OCI-M1 (cell line): ENCODE measurements around the gene HOXD8.

Experiments
- DNase-seq: peaks from one replicate; lab custom pipeline; 2025; lab: John Stamatoyannopoulos, UW

HOXD8 gene

DNA sequence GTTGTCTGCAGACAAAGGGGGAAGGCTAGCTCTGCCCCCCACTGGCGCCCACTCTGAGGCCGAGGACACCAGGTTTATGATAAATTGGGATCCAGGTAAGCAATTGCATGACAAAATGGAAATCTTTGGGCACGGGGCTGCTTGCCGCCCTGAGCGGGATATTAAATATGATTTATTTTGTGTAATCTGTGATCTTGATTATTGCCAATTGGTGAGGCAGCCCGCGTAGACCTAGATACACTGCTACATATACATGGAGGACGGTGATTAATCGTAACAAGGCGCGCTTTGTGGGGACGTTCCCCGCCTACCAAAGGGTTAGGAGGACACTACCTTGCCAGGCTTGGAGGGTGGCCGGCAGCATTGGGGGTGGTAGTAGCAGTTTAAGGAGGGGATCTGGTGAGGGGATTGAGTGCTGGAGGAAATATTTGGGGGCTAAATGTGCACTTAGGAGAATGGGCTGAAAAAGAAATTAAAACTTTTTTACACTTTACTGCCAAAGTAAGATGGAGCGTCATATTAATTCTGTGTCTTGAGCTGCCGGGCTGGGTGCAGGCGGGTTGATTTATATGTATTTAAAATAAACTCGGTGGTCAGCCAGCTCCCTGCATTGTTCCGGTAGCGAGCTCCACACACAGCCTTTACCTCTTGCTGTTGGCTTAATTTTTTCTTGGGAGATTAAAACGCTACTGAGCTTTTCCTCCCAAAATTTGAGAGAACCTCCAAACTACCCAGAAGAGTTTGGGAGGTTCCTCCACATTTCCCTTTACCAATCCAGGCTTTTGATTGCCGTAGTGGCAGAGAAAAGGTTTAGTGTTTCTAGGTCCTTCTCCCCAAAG is 31.7 kb downstream of the HOXD8 start:
- no peak for DNase-seq

DNA sequence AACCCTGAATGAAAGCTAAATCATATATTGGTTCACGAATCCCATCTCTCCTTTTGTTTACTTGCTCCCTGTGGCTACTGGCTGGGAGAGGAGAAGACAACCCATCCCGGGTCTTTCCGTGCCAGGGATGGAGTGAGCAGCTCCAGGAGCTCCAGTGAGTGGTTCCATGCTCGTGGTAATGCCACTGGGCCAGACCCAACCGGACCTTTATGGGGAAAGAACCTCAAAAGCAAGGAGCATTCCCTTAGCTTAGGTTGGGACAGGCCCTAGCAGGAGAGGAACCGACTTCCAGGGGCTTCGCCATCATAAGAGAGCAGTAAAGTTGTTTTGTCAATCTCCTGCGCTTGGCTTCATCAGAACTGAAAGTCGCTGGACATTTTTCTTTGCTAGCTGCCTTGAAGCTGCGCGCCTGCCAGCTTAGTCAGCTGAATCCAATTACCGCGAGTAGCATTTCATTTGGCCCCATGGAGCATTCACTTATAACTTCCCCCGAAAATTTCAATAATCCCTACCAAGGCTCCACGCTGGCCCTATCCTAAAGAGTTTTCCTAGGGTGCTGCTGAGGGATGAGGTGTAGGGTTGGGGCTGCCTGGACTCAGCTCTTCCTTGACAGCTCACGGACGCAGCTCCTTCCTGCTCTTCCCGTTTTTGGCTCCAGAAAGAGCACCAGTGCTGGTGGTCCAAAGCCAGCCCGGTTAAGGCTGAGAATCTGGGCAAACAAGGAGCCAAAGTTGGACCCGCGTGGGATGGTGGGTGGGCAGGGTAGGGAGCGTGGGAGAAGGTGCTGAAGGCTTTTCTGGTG is 32.5 kb downstream of the HOXD8 start:
- no peak for DNase-seq

DNA sequence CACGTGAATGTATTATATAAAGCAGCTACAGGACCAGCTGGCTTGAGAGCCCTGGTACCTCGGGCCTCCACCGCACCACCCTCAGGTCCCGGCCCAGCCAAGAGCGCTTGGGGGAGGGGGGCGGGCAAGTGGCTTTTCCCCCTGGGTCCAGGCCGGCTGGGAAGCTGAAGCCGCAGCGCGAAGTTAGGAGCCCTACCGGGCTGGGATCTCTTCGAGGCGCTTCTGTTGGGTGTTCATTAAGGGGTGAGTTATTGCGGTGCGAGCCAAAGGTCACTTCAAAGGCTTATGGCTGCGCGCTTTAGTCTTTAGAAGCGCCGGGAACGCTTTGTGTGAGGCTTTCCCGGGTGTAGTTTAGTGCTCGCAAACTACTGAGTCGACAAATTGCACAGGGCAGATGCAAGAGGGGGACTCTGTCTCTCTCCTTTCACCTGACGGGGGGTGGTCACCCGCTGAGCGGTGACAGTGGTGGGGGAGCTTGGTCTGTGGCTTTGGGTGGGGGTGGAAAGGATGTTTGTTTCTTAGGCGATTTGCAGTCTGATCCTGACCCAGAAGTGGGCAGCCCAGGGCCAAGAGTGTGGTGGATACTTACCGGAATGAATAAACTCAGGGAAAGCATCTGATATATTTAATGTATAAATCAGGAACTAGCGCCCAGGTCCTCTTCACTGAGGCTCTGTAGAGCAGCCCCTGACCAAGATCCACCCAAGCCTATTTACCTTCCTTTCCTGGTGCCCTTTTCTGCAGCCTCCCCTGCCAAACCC is 33.6 kb downstream of the HOXD8 start:
- no peak for DNase-seq

DNA sequence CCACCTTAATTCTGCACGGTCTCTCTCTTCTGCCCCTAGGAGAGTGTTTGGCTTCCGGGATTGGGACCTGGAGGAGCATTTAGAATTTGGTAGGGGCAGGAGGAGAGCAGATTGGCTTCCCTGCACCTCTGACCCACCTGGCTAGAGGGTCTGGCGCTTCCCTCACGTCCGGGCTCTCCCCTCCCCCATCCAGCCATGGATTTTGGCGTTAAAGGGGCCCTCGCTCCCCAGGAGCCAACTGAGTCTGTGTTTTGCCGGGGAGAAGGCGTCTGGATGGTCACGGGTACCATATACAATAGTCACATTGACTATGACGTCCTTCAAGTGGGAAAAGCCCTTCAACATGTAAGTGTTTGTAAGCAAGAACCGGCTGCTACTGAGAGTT is 34.2 kb downstream of the HOXD8 start:
- DNase-seq = no peak

DNA sequence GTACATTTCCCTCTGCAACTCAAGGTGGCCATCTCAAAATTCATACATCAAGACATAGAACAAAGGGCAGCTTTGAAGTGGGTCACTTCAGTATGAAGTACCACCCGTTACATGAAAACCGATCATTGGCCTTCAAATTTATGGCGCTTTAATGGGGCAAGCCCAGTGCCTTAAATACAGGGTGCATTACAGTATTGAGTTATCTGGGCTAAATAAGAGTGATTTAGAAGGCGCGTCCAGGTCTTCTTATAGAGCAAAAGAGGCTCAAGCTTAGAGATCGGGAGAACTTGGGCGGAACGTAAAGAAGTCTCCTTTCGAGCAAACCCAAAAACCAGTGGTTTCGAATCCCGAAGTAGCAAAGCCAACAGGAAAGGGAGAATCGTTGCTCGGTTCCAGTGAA is 34.7 kb downstream of the HOXD8 start:
- DNase-seq = no peak

DNA sequence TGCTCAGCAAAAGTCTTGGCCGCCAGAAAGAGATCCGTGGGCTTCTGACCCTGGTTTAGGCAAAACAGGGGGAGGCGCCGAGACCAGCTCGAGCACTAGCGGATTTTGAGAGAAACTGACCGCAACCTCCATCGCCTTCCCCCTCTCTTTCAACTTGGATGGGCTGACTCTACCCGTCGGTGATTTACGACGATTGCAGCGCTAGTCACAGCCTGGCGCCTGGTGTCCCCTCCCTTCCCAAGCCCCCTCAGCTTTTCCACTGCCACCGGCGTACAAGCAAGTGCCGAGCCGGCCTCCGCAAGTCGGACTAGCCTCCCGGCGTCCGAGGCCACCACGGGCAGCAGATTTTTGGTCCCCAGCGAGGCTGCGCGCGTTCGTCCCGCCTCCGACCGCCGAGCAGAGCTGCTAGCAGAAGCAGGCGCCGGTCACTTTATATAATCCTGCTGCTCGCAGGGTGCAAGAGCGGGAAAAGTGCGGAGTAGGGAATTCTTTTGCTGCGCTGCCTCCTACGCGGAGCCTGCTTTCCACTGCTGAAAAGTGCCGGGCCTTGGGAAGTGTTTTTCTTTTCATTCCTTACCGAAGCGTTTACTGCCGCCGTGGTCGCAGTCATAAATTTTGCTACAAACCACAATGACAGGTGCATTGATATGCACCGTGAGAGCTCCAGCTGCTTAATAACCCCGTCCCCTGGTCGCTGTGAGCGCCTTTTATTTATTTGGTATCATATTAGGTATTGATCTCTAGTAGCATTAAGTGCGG is 35.3 kb downstream of the HOXD8 start:
- DNase-seq = no peak

DNA sequence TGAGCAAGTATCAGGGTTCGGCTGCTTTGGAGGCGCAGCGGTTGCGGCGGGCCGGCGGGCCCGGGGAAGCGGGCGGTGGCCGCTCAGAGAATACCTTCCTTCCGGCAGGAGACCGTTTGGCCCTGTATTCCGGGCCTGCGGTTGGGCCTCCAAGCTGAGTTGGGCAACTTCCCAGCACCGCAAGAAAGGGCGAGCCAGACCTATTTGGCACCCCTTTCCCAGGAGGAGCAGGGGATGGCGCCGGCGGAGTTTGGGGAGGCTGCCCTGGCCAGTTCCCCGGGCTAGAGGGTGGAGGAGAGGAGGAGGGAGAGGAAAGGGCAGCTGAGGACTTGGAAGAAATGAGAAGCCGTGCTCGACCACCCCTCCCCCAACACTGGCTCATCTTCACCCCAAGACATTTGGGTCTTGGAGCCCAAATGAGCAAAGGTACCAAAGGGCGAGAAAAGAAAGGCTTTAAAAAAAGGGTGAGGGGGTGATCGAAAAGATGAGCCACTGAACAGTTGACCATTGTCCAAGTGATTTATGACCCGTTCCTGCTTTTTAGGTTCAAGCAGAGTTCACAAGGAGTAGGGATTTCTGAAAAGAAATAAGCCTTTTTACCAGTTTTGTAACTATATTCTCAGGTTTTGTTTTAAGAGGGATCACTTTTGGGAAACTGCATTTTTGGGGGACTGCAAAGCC is 36.0 kb downstream of the HOXD8 start:
- DNase-seq = no peak

DNA sequence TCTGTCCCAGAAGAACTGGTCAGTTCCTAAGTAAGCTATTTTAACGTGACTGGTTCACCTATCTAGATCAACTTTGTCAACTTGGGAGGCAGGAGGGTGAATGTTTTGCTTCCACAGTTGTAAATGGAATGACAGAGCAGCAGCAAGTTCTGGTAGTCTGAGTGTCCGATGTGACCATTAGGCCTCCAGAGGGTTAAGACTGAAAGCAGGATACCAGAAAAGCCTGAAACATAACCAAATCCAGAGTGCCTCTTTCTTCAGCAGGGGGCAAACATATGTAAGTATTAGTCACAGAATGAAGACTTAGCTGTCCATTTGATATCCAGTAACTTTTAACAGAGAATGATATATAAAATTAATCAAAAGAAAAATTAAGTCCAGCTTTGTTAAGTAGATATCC is 36.8 kb downstream of the HOXD8 start:
- no peak for DNase-seq

DNA sequence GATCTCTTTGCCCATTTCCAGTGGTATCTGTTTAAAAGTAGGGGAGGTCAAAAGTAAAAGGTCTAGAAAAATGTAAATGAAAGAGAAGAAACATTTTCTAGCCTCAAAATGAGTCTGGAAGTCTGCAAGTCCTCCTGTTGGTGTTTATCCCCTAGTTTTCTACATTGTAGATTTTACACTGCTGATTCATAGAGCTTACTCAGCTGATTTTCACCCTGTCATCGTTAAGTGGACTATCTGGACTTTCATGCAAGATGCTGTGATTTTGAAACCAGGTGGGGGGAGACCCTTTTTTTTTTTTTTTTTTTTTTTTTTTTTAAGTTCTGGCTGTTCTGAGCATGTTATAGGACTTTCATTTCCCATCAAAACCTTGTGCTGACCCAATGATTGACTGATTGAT is 37.9 kb downstream of the HOXD8 start:
- no peak for DNase-seq

DNA sequence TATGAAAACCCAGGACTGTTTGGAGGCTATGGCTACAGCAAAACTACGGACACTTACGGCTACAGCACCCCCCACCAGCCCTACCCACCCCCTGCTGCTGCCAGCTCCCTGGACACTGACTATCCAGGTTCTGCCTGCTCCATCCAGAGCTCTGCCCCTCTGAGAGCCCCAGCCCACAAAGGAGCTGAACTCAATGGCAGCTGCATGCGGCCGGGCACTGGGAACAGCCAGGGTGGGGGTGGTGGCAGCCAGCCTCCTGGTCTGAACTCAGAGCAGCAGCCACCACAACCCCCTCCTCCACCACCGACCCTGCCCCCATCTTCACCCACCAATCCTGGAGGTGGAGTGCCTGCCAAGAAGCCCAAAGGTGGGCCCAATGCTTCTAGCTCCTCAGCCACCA is 39.7 kb downstream of the HOXD8 start:
- no peak for DNase-seq

DNA sequence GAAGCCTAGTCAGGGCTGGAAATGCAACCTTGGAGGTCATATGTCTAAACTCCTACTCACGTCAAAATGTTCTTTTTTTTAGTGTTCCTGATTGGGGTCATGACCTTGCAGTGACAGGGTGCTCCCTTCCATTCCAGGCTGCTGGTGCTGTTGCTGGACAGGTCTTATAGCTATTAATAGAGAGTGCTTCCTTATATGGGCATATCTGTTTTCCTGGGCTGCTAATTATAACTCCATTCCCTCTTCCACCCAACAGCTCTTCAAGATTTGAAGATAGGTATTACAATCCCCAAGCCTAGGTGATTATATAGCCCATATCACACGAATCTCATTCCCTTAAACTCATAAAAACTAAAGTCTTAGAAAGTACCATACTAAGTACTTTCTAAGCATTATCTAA is 40.2 kb downstream of the HOXD8 start:
- no peak for DNase-seq

DNA sequence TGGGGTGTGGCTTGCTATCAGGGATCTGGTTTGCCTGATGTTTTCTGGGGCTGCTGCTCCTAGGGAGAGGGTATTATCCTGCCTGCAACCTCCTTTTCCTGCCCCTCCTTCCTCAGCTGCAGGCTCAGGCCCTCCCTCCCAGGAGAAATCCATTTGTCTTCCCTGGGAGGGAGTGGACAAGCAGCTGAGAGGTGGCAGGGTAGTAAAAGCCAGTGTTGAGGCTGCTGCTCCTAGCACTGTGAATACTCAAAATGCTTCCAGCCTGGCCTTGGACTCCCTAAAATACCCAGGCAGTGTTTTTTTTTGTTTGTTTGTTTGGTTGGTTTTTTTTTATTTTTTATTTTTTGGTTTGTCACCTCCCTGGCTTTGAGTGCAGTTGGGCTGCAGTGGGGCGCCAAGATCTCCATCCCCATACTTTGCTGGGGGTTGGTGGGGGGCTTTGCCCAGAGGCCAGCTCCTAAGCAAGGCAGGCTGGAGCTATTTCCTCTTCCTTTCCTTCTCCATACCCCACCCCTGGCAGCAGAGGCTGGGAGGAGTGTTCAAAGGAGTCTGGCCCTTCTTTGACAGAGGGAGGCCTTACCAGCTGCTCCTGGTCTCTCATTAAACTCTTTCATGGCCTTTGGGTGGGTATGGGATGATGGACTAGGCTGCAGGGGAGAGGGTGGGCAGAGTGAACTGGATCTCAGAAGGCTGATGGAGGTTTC is 41.2 kb downstream of the HOXD8 start:
- no peak for DNase-seq

DNA sequence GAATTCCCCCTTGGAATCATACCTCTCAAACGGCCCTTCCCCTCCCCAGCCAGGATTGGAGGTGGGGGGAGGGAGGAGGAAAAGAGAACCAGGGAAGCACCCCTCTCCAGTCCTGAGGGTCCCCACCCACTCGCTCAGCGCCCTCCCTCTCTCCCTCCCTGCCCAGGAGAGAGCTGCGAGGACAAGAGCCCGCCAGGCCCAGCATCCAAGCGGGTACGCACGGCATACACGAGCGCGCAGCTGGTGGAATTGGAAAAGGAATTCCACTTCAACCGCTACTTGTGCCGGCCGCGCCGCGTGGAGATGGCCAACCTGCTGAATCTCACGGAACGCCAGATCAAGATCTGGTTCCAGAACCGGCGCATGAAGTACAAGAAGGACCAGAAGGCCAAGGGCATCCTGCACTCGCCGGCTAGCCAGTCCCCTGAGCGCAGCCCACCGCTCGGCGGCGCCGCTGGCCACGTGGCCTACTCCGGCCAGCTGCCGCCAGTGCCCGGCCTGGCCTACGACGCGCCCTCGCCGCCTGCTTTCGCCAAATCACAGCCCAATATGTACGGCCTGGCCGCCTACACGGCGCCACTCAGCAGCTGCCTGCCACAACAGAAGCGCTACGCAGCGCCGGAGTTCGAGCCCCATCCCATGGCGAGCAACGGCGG is 42.0 kb downstream of the HOXD8 start:
- DNase-seq = no peak

DNA sequence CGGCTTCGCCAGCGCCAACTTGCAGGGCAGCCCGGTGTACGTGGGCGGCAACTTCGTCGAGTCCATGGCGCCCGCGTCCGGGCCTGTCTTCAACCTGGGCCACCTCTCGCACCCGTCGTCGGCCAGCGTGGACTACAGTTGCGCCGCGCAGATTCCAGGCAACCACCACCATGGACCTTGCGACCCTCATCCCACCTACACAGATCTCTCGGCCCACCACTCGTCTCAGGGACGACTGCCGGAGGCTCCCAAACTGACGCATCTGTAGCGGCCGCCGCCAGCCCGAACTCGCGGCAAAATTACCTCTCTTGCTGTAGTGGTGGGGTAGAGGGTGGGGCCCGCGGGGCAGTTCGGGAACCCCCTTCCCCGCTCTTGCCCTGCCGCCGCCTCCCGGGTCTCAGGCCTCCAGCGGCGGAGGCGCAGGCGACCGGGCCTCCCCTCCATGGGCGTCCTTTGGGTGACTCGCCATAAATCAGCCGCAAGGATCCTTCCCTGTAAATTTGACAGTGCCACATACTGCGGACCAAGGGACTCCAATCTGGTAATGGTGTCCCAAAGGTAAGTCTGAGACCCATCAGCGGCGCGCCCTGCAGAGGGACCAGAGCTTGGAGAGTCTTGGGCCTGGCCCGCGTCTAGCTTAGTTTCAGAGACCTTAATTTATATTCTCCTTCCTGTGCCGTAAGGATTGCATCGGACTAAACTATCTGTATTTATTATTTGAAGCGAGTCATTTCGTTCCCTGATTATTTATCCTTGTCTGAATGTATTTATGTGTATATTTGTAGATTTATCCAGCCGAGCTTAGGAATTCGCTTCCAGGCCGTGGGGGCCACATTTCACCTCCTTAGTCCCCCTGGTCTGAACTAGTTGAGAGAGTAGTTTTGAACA is 42.7 kb downstream of the HOXD8 start:
- DNase-seq = no peak

DNA sequence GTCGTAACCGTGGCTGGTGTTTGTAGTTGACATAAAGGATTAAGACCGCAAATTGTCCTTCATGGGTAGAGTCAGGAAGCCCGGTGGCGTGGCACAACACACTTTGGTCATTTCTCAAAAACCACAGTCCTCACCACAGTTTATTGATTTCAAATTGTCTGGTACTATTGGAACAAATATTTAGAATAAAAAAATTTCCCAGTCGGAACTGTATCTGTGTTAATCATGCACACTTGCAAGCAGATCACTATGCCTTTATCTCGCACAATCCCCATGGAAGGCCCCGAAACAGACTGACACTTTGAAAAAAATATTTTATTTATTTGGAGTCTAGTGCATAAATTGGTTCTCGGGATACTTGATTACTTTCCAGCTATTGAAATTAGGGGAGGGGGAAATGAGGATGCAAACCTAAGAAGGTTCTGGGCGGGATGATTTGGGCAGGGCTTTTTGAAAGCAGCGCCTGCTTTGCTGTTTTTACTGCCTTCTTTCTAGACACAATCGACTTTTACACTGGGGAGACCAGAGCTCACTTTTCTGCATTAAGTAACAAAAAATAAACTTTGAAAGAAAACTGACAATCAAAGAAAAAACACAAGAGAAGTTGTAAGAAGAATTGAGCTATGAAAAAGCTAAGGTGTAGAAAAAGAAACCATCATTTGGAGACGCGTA is 43.5 kb downstream of the HOXD8 start:
- DNase-seq = no peak

DNA sequence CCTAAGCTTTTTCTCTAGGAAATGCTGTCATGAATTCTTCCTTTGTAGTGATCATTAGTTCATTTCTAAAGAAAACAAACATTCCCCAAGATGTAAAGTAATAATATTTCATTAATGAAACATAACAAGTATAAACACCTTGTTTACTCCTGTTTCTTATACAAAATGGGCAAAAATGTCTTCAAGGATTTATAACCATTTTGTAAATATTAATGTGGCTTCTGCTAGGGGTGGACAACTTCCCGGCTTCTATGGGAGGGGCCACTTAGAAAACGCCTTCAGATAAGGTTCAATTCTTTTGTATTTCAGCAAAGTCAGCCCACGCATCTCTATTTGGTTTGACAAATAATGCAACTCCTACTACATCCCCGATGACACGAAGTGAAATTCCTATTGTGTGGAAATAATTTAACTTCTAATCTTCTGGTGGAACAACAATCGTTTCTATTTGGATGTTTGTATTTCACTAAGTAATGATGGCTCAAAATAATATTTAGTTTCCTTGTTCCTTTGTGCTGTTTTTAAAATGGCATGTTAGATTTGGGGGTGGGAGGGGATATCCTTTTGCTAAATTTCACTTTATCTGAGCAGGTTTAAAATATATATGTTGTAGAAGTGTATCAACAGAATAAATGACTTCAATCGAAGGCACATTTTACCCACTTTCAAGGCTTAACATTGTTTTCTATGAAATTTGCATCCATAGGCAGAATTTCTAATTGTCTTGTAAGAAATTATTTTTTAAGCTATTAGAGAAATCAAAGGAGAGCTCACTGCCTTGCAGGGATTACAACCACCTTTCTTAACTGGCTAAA is 44.3 kb downstream of the HOXD8 start:
- no peak for DNase-seq

DNA sequence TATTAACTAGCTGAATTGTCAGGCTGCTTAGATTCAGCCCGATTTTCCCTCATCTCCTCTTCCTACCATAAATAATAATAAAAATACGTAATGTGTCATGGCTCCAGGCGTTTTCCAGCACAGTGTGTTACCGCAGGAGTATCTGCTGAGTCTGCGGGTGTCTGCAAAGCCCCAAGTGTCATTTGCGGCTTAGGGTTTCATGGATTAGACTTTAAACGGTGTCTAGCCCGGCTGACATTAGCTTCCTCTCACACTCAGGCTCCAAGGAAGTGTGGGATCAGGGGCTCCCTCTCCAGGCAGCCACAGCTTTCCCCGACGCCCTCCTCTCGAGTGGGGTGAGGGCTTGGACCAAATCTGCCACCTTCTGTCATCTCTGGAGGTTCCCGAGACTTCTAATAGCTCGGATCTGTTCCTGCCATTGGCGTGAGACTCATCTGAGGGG is 44.9 kb downstream of the HOXD8 start:
- peak; percentile 22 for DNase-seq
